T-helper 2 cell treated with Interferon-gamma antibody and Interleukin-4, amounts not matched to agents 100 ng/mL and 5 ng/mL, for 36 hours (primary cell): ENCODE results near the gene UPK1B. TPM values are rescaled to one million over a fixed set of nuclear protein-coding genes. Genes with fewer than 3 reads are reported as not detected.

Experiments
- intact Hi-C: fragments of 100-400 bp; cut with micrococcal nuclease; formaldehyde crosslinking; loops from one replicate; pipeline ENCODE4 v1.15.1; 2023
- total RNA-seq: library from RNA; stranded (reverse); gene quantifications from 2 replicates; pipeline ENCODE4 v1.2.3, GENCODE V29; 2022

UPK1B gene
- total RNA-seq, 1 donor from 2014 or later, result not detected

GRCh38 chr3:119243712-119244111, 70.3 kb downstream of the UPK1B start:
- intact Hi-C loops, result loop anchor here (5.0 kb wide), 2 partner anchors 394 to 854 kb away; no protein-coding TSS in a partner anchor

GRCh38 chr3:119245778-119246177, 72.4 kb downstream of the UPK1B start:
- intact Hi-C loops, result no loop called here

Other genes starting within 250 kb of the UPK1B start
- gene IGSF11, start 138.8 kb upstream of the UPK1B start, total RNA-seq, result 0.14 TPM in 1 of 2 replicates, not detected in the other
- gene TEX55, start 27.4 kb upstream of the UPK1B start, total RNA-seq, result not detected in 2 replicates
- gene B4GALT4, start 67.3 kb downstream of the UPK1B start, total RNA-seq, result 14.7 and 16.8 TPM in 2 replicates
- 2.7 and 3.0 TPM in 2 replicates for gene ARHGAP31, start 120.8 kb downstream of the UPK1B start, total RNA-seq